HG02759 (cell line): ENCODE data around the gene PXDN.

Experiments
- ATAC-seq: cut with Tn5 transposase; IDR thresholded peaks from one replicate; pipeline ENCODE4 v1.9.1; 2021; ENCODE audit warnings: mild to moderate bottlenecking, moderate library complexity; ENCODE audit not compliant: unreplicated experiment

The PXDN gene

GRCh38 chr2:1756456-1756855, 12.1 kb upstream of the PXDN start:
- no peak for ATAC-seq

- ATAC-seq, result no peak
Observed at GRCh38 chr2:1755436-1756191, 11.3 kb upstream of the PXDN start.

- no peak for ATAC-seq
Observed at GRCh38 chr2:1754461-1755170, 10.3 kb upstream of the PXDN start.

GRCh38 chr2:1754046-1754445, 9.7 kb upstream of the PXDN start:
- no peak for ATAC-seq

- no peak for ATAC-seq
Observed at GRCh38 chr2:1752751-1753150, 8.4 kb upstream of the PXDN start.

GRCh38 chr2:1751767-1752725, 7.7 kb upstream of the PXDN start:
- ATAC-seq, result no peak

- ATAC-seq, result peak; percentile 83
Observed at GRCh38 chr2:1750933-1751766, 6.8 kb upstream of the PXDN start.

GRCh38 chr2:1750270-1750932, 6.1 kb upstream of the PXDN start:
- no peak for ATAC-seq

- ATAC-seq, result no peak
Observed at GRCh38 chr2:1749489-1750119, 5.3 kb upstream of the PXDN start.

GRCh38 chr2:1748741-1749488, 4.6 kb upstream of the PXDN start:
- ATAC-seq, result no peak

GRCh38 chr2:1748176-1748740, 3.9 kb upstream of the PXDN start:
- ATAC-seq, result no peak

GRCh38 chr2:1747065-1747941, 3.0 kb upstream of the PXDN start:
- ATAC-seq, result no peak

GRCh38 chr2:1746174-1747064, 2.1 kb upstream of the PXDN start:
- no peak for ATAC-seq

GRCh38 chr2:1745171-1746023, 1.1 kb upstream of the PXDN start:
- no peak for ATAC-seq

- no peak for ATAC-seq
Observed at GRCh38 chr2:1744151-1744445, 217 bp downstream of the PXDN start.
